Measurements from ENCODE around the gene IGFLR1.
A peak's percentile ranks its signal among the peaks of the same experiment; 100 is the strongest.

IGFLR1 gene

GRCh38 chr19:35766571-35767104, 24.4 kb upstream of the IGFLR1 start:
- Histone ChIP-seq H3K27ac (replicated peaks; ENCODE audit: low read length) (no peak overlapping the region), H3K27me3 (ENCODE audit: control insufficient read depth in 3 of 3, insufficient read depth in 3 of 3, low read depth in 1 of 3, low read length in 3 of 3) (no peaks in the 10 kb centered on the region), H2BK120ac (ENCODE audit: low read depth, low read length) (no peak overlapping the region), H3K9me3 (replicated peaks in 1 of 2; ENCODE audit: control insufficient read depth in 2 of 2, insufficient read depth in 1 of 2, low read depth in 1 of 2, low read length in 2 of 2) (no peaks in the 10 kb centered on the region), H3K36me3 (replicated peaks in 1 of 2; ENCODE audit: control insufficient read depth in 2 of 2, insufficient read depth in 2 of 2, low read length in 2 of 2) (peaks cover 28 to 63% of the 10 kb centered on the region in 2 donors), H4K8ac (ENCODE audit: low read depth, low read length) (no peak overlapping the region), H3K4ac (ENCODE audit: low read length) (no peak overlapping the region), H2AK5ac (ENCODE audit: low read depth, low read length) (no peak overlapping the region), H3K18ac (ENCODE audit: low read length) (no peak overlapping the region), H3K4me3 (ENCODE audit: low read length in 2 of 2) (no peak overlapping the region), H3K4me2 (ENCODE audit: insufficient read depth, low read length, poor library complexity, severe bottlenecking) (no peak overlapping the region), H2BK5ac (ENCODE audit: low read length) (no peak overlapping the region), H3K14ac (ENCODE audit: low read length) (no peak overlapping the region), H2AFZ (ENCODE audit: low read length) (no peak overlapping the region), H4K91ac (ENCODE audit: low read depth, low read length, poor library complexity) (no peak overlapping the region), H3K79me1 (ENCODE audit: low read depth, low read length) (peaks cover 3% of the 10 kb centered on the region), H3K9ac (ENCODE audit: low read depth, low read length, poor library complexity) (no peak overlapping the region), H3K4me1 (ENCODE audit: control insufficient read depth in 2 of 2, insufficient read depth in 1 of 2, low read depth in 1 of 2, low read length in 2 of 2) (peaks cover 0 to 5% of the 10 kb centered on the region in 2 donors), H3K23ac (ENCODE audit: low read depth, low read length, poor library complexity) (no peak overlapping the region), H2BK12ac (ENCODE audit: low read length) (no peak overlapping the region), H2BK15ac (ENCODE audit: low read length) (no peak overlapping the region)
- no CpG with 5 or more reads among the region's 11 CpGs for WGBS, 2 donors (ENCODE audit: extremely low coverage in 2 of 2, insufficient read length in 2 of 2, insufficient replicate concordance in 1 of 2)
- no peak for DNase-seq (ENCODE audit: low spot score)

- Histone ChIP-seq H3K27ac (replicated peaks; ENCODE audit: low read length) (no peak overlapping the region), H2BK15ac (ENCODE audit: low read length) (no peak overlapping the region), H4K8ac (ENCODE audit: low read depth, low read length) (no peak overlapping the region), H3K23ac (ENCODE audit: low read depth, low read length, poor library complexity) (no peak overlapping the region), H2BK12ac (ENCODE audit: low read length) (peak overlapping the region; percentile 1), H3K18ac (ENCODE audit: low read length) (no peak overlapping the region), H3K4me1 (ENCODE audit: control insufficient read depth in 2 of 2, insufficient read depth in 1 of 2, low read depth in 1 of 2, low read length in 2 of 2) (peaks cover 0 to 5% of the 10 kb centered on the region in 2 donors), H2BK120ac (ENCODE audit: low read depth, low read length) (no peak overlapping the region), H2AFZ (ENCODE audit: low read length) (no peak overlapping the region), H4K91ac (ENCODE audit: low read depth, low read length, poor library complexity) (no peak overlapping the region), H3K4me2 (ENCODE audit: insufficient read depth, low read length, poor library complexity, severe bottlenecking) (no peak overlapping the region), H3K79me1 (ENCODE audit: low read depth, low read length) (peaks cover 5% of the 10 kb centered on the region), H2BK5ac (ENCODE audit: low read length) (no peak overlapping the region), H3K9me3 (replicated peaks in 1 of 2; ENCODE audit: control insufficient read depth in 2 of 2, insufficient read depth in 1 of 2, low read depth in 1 of 2, low read length in 2 of 2) (no peaks in the 10 kb centered on the region), H3K9ac (ENCODE audit: low read depth, low read length, poor library complexity) (peak overlapping the region; percentile 44), H3K27me3 (ENCODE audit: control insufficient read depth in 3 of 3, insufficient read depth in 3 of 3, low read depth in 1 of 3, low read length in 3 of 3) (no peaks in the 10 kb centered on the region), H3K4ac (ENCODE audit: low read length) (peak overlapping the region; percentile 5), H2AK5ac (ENCODE audit: low read depth, low read length) (peak overlapping the region; percentile 28), H3K14ac (ENCODE audit: low read length) (no peak overlapping the region), H3K4me3 (ENCODE audit: low read length in 2 of 2) (no peak overlapping the region), H3K36me3 (replicated peaks in 1 of 2; ENCODE audit: control insufficient read depth in 2 of 2, insufficient read depth in 2 of 2, low read length in 2 of 2) (peaks cover 35 to 78% of the 10 kb centered on the region in 2 donors)
- no peak for DNase-seq (ENCODE audit: low spot score)
- no CpG with 5 or more reads among the region's 17 CpGs for WGBS, 2 donors (ENCODE audit: extremely low coverage in 2 of 2, insufficient read length in 2 of 2, insufficient replicate concordance in 1 of 2)
Observed at GRCh38 chr19:35764432-35765315, 22.4 kb upstream of the IGFLR1 start.

- H3K14ac ChIP-seq (ENCODE audit: low read length) = no peak overlapping the region
- H3K9me3 ChIP-seq (replicated peaks in 1 of 2; ENCODE audit: control insufficient read depth in 2 of 2, insufficient read depth in 1 of 2, low read depth in 1 of 2, low read length in 2 of 2) = no peaks in the 10 kb centered on the region
- H4K91ac ChIP-seq (ENCODE audit: low read depth, low read length, poor library complexity) = no peak overlapping the region
- DNase-seq (ENCODE audit: low spot score) = no peak
- H3K27me3 ChIP-seq (ENCODE audit: control insufficient read depth in 3 of 3, insufficient read depth in 3 of 3, low read depth in 1 of 3, low read length in 3 of 3) = peaks cover 0 to 4% (median 2%) of the 10 kb centered on the region in 3 experiments
- no peak overlapping the region for H2BK5ac ChIP-seq (ENCODE audit: low read length)
- H3K18ac ChIP-seq (ENCODE audit: low read length) = no peak overlapping the region
- H3K23ac ChIP-seq (ENCODE audit: low read depth, low read length, poor library complexity) = no peak overlapping the region
- WGBS, 2 donors (ENCODE audit: extremely low coverage in 2 of 2, insufficient read length in 2 of 2, insufficient replicate concordance in 1 of 2) = no CpG with 5 or more reads among the region's 4 CpGs
- H2BK15ac ChIP-seq (ENCODE audit: low read length) = no peak overlapping the region
- H2BK120ac ChIP-seq (ENCODE audit: low read depth, low read length) = no peak overlapping the region
- no peak overlapping the region for H2AFZ ChIP-seq (ENCODE audit: low read length)
- H3K4ac ChIP-seq (ENCODE audit: low read length) = no peak overlapping the region
- H4K8ac ChIP-seq (ENCODE audit: low read depth, low read length) = no peak overlapping the region
- H3K9ac ChIP-seq (ENCODE audit: low read depth, low read length, poor library complexity) = no peak overlapping the region
- H3K36me3 ChIP-seq (replicated peaks in 1 of 2; ENCODE audit: control insufficient read depth in 2 of 2, insufficient read depth in 2 of 2, low read length in 2 of 2) = peaks cover 32 to 58% of the 10 kb centered on the region in 2 donors
- no peak overlapping the region for H3K4me2 ChIP-seq (ENCODE audit: insufficient read depth, low read length, poor library complexity, severe bottlenecking)
- no peak overlapping the region for H3K27ac ChIP-seq (replicated peaks; ENCODE audit: low read length)
- H3K79me1 ChIP-seq (ENCODE audit: low read depth, low read length) = peaks cover 18% of the 10 kb centered on the region
- H3K4me1 ChIP-seq (ENCODE audit: control insufficient read depth in 2 of 2, insufficient read depth in 1 of 2, low read depth in 1 of 2, low read length in 2 of 2) = peaks cover 12 to 16% of the 10 kb centered on the region in 2 donors
- no peak overlapping the region for H3K4me3 ChIP-seq (ENCODE audit: low read length in 2 of 2)
- no peak overlapping the region for H2BK12ac ChIP-seq (ENCODE audit: low read length)
- no peak overlapping the region for H2AK5ac ChIP-seq (ENCODE audit: low read depth, low read length)
Observed at GRCh38 chr19:35760711-35761349, 18.6 kb upstream of the IGFLR1 start.

- Histone ChIP-seq H3K27ac (replicated peaks; ENCODE audit: low read length) (no peak overlapping the region), H3K27me3 (ENCODE audit: control insufficient read depth in 3 of 3, insufficient read depth in 3 of 3, low read depth in 1 of 3, low read length in 3 of 3) (peaks cover 0 to 13% (median 3%) of the 10 kb centered on the region in 3 experiments), H2BK15ac (ENCODE audit: low read length) (no peak overlapping the region), H3K9ac (ENCODE audit: low read depth, low read length, poor library complexity) (peak overlapping the region; percentile 16), H4K8ac (ENCODE audit: low read depth, low read length) (no peak overlapping the region), H2BK5ac (ENCODE audit: low read length) (no peak overlapping the region), H3K4me3 (ENCODE audit: low read length in 2 of 2) (peak overlapping the region in 1 of 2 donors; percentile 93), H3K23ac (ENCODE audit: low read depth, low read length, poor library complexity) (no peak overlapping the region), H4K91ac (ENCODE audit: low read depth, low read length, poor library complexity) (no peak overlapping the region), H3K4me1 (ENCODE audit: control insufficient read depth in 2 of 2, insufficient read depth in 1 of 2, low read depth in 1 of 2, low read length in 2 of 2) (peaks cover 12 to 24% of the 10 kb centered on the region in 2 donors), H2BK120ac (ENCODE audit: low read depth, low read length) (no peak overlapping the region), H3K4me2 (ENCODE audit: insufficient read depth, low read length, poor library complexity, severe bottlenecking) (no peak overlapping the region), H3K14ac (ENCODE audit: low read length) (no peak overlapping the region), H3K18ac (ENCODE audit: low read length) (no peak overlapping the region), H3K36me3 (replicated peaks in 1 of 2; ENCODE audit: control insufficient read depth in 2 of 2, insufficient read depth in 2 of 2, low read length in 2 of 2) (peaks cover 24 to 47% of the 10 kb centered on the region in 2 donors), H3K79me1 (ENCODE audit: low read depth, low read length) (peaks cover 16% of the 10 kb centered on the region), H3K4ac (ENCODE audit: low read length) (no peak overlapping the region), H2BK12ac (ENCODE audit: low read length) (no peak overlapping the region), H2AK5ac (ENCODE audit: low read depth, low read length) (no peak overlapping the region), H3K9me3 (replicated peaks in 1 of 2; ENCODE audit: control insufficient read depth in 2 of 2, insufficient read depth in 1 of 2, low read depth in 1 of 2, low read length in 2 of 2) (no peaks in the 10 kb centered on the region), H2AFZ (ENCODE audit: low read length) (no peak overlapping the region)
- WGBS, 2 donors (ENCODE audit: extremely low coverage in 2 of 2, insufficient read length in 2 of 2, insufficient replicate concordance in 1 of 2) = no CpG with 5 or more reads among the region's 2 CpGs
- no peak for DNase-seq (ENCODE audit: low spot score)
Observed at GRCh38 chr19:35759697-35760096, 17.4 kb upstream of the IGFLR1 start.

All from neuronal stem cell (in vitro differentiated cells).